HEK293 (cell line): ENCODE measurements around the gene PBX3.

Source experiments
- CTCF ChIP-seq: fragments of 450-650 bp; formaldehyde crosslinking; IDR thresholded peaks from 2 replicates; pipeline ENCODE4 v1.5.1; 2016; ENCODE audit warnings: missing biosample characterization, missing genetic modification characterization
- ELK4 ChIP-seq: IDR thresholded peaks from 2 replicates; pipeline ENCODE4 v1.6.1; 2011; ENCODE audit warnings: mild to moderate bottlenecking, low read depth, low read length, borderline replicate concordance
- IKZF3 ChIP-seq: fragments of 450-650 bp; IDR thresholded peaks from 2 replicates; pipeline ENCODE4 v1.5.0; 2018; ENCODE audit warnings: missing biosample characterization, mild to moderate bottlenecking, missing genetic modification characterization, moderate library complexity
- KLF10 ChIP-seq: fragments of 450-650 bp; IDR thresholded peaks from 2 replicates; pipeline ENCODE4 v1.5.1; 2018; ENCODE audit warnings: missing biosample characterization, mild to moderate bottlenecking, missing genetic modification characterization
- MEIS1 ChIP-seq: sonication (generic); formaldehyde crosslinking; IDR thresholded peaks from 2 replicates; pipeline ENCODE4 v1.8.1; 2022; ENCODE audit warnings: missing genetic modification reagents, mild to moderate bottlenecking, borderline replicate concordance
- REST ChIP-seq: fragments of 450-650 bp; formaldehyde crosslinking; IDR thresholded peaks from 2 replicates; pipeline ENCODE4 v1.5.1; 2016; ENCODE audit warnings: missing biosample characterization, missing genetic modification characterization
- ZBTB20 ChIP-seq: fragments of 450-650 bp; formaldehyde crosslinking; IDR thresholded peaks from 2 replicates; pipeline ENCODE4 v1.5.1; 2016; ENCODE audit warnings: missing biosample characterization, missing genetic modification characterization
- ZNF174 ChIP-seq: fragments of 450-650 bp; formaldehyde crosslinking; IDR thresholded peaks from 2 replicates; pipeline ENCODE4 v1.5.0; 2017; ENCODE audit warnings: missing biosample characterization, mild to moderate bottlenecking, missing genetic modification characterization
- ZNF223 ChIP-seq: fragments of 450-650 bp; formaldehyde crosslinking; IDR thresholded peaks from 2 replicates; pipeline ENCODE4 v1.5.1; 2016; ENCODE audit warnings: missing biosample characterization, missing genetic modification characterization
- ZNF24 ChIP-seq: fragments of 450-650 bp; formaldehyde crosslinking; IDR thresholded peaks from 2 replicates; pipeline ENCODE4 v1.5.1; 2016; ENCODE audit warnings: missing biosample characterization, missing genetic modification characterization
- ZNF248 ChIP-seq: fragments of 450-650 bp; formaldehyde crosslinking; IDR thresholded peaks from 2 replicates; pipeline ENCODE4 v1.5.1; 2017; ENCODE audit warnings: missing biosample characterization, missing genetic modification characterization
- ZNF335 ChIP-seq: fragments of 450-650 bp; formaldehyde crosslinking; conservative IDR thresholded peaks from 2 replicates; pipeline ENCODE4 v1.5.1; 2016; ENCODE audit warnings: missing biosample characterization, missing genetic modification characterization
- ZSCAN5A ChIP-seq: fragments of 450-650 bp; formaldehyde crosslinking; IDR thresholded peaks from 2 replicates; pipeline ENCODE4 v1.5.1; 2016; ENCODE audit warnings: missing biosample characterization, missing genetic modification characterization
- TF ChIP-seq, protein P1 (sequence below): fragments of 450-650 bp; formaldehyde crosslinking; IDR thresholded peaks from 2 replicates; pipeline ENCODE4 v1.5.1; 2016; ENCODE audit warnings: missing biosample characterization, missing genetic modification characterization

DNA sequence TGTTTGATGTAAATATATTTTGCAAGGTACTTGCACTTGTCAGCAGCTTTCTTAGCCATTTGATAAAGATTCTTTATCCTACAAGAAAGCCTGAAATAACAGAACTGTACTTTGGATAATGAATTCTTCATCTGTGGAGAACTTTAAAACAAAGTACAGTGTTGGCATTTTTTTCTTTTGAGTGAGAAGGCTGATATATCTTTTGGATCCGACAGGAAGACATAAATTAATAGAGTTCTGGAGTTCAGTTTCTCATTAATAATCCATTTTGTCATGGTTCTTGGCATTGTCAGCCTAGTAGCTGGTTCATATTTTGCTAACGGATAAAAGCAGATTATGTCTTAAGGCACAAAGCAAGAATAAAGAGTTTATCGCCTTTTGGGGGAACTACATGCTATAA, 17.0 kb downstream of the PBX3 start:
- no peak for TF ChIP-seq ZNF174 (tag by site-specific recombination)
- no peak for TF ChIP-seq ZBTB20 (tag by site-specific recombination)
- TF ChIP-seq ELK4 = no peak
- no peak for TF ChIP-seq ZNF248 (tag by site-specific recombination)
- no peak for TF ChIP-seq CTCF
- TF ChIP-seq IKZF3 (tag by site-specific recombination) = no peak
- TF ChIP-seq, protein P1, sequence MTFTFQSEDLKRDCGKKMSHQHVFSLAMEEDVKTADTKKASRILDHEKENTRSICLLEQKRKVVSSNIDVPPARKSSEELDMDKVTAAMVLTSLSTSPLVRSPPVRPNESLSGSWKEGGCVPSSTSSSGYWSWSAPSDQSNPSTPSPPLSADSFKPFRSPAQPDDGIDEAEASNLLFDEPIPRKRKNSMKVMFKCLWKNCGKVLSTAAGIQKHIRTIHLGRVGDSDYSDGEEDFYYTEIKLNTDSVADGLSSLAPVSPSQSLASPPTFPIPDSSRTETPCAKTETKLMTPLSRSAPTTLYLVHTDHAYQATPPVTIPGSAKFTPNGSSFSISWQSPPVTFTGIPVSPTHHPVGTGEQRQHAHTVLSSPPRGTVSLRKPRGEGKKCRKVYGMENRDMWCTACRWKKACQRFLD (tag by site-specific recombination) = no peak
- TF ChIP-seq ZNF24 (tag by site-specific recombination) = no peak
- TF ChIP-seq KLF10 (tag by site-specific recombination) = no peak
- no peak for TF ChIP-seq MEIS1 (CRISPR knock-in tag)
- no peak for TF ChIP-seq REST
- TF ChIP-seq ZSCAN5A (tag by site-specific recombination) = no peak
- no peak for TF ChIP-seq ZNF223 (tag by site-specific recombination)
- no peak for TF ChIP-seq ZNF335
